Loucy (cell line): ENCODE results near the gene COA7.

Experiments
- H2AFZ ChIP-seq: fragments of 200-600 bp; sonication (generic); 2 replicates; pipeline ENCODE4 v1.6.0; 2016; ENCODE audit warnings: antibody characterized with exemption, mild to moderate bottlenecking, low read length, moderate library complexity
- H3F3A ChIP-seq: fragments of 200-600 bp; 2 replicates; pipeline ENCODE4 v1.6.0; 2016; ENCODE audit warnings: antibody characterized with exemption, low read depth, mild to moderate bottlenecking
- H3K27me3 ChIP-seq: fragments of 200-600 bp; sonication (generic); 2 replicates; pipeline ENCODE4 v1.6.1; 2014; ENCODE audit warnings: low read length, mild to moderate bottlenecking; ENCODE audit not compliant: insufficient read depth, poor library complexity, severe bottlenecking
- H3K36me3 ChIP-seq: fragments of 200-600 bp; sonication (generic); 2 replicates; pipeline ENCODE4 v1.6.1; 2016; ENCODE audit warnings: low read length; ENCODE audit not compliant: insufficient read depth
- H3K4me1 ChIP-seq: fragments of 200-600 bp; sonication (generic); 2 replicates; pipeline ENCODE4 v1.5.1; 2014; ENCODE audit warnings: low read length, mild to moderate bottlenecking; ENCODE audit not compliant: insufficient read depth, poor library complexity, severe bottlenecking
- H3K4me2 ChIP-seq: fragments of 200-600 bp; sonication (generic); 2 replicates; pipeline ENCODE4 v1.6.0; 2014; ENCODE audit warnings: antibody characterized with exemption, low read length, low read depth, mild to moderate bottlenecking; ENCODE audit not compliant: poor library complexity, severe bottlenecking
- H3K4me3 ChIP-seq: fragments of 200-600 bp; sonication (generic); 2 replicates; pipeline ENCODE4 v1.5.1; 2014; ENCODE audit warnings: low read length, mild to moderate bottlenecking, mixed read lengths; ENCODE audit not compliant: poor library complexity, severe bottlenecking
- H3K79me2 ChIP-seq: fragments of 200-600 bp; sonication (generic); 2 replicates; pipeline ENCODE4 v1.6.1; 2014; ENCODE audit warnings: low read length; ENCODE audit not compliant: insufficient read depth
- H3K9ac ChIP-seq: fragments of 200-600 bp; sonication (generic); 2 replicates; pipeline ENCODE4 v1.6.0; 2014; ENCODE audit warnings: mild to moderate bottlenecking, low read depth, low read length, moderate library complexity; ENCODE audit not compliant: poor library complexity, severe bottlenecking
- H3K9me2 ChIP-seq: fragments of 200-600 bp; sonication (generic); replicated peaks from 2 replicates; pipeline ENCODE4 v1.6.1; 2016; ENCODE audit warnings: low read depth, low read length, mixed read lengths
- H3K9me3 ChIP-seq: fragments of 200-600 bp; sonication (generic); 2 replicates; pipeline ENCODE4 v1.6.1; 2014; ENCODE audit warnings: mild to moderate bottlenecking, antibody characterized with exemption, low read length, low read depth; ENCODE audit not compliant: insufficient read depth
- H4K20me1 ChIP-seq: fragments of 200-600 bp; sonication (generic); 2 replicates; pipeline ENCODE4 v1.6.0; 2014; ENCODE audit warnings: antibody characterized with exemption, low read length, mild to moderate bottlenecking; ENCODE audit not compliant: insufficient read depth, poor library complexity, severe bottlenecking
- EZH2phosphoT487 ChIP-seq: fragments of 200-600 bp; IDR thresholded peaks from 2 replicates; pipeline ENCODE4 v1.6.1; 2018; ENCODE audit warnings: antibody characterized with exemption, mild to moderate bottlenecking, moderate library complexity, borderline replicate concordance
- TF ChIP-seq, protein P1 (sequence below): fragments of 200-600 bp; sonication (generic); conservative IDR thresholded peaks from 2 replicates; pipeline ENCODE4 v1.5.1; 2014; ENCODE audit warnings: mild to moderate bottlenecking, antibody characterized with exemption, low read length

The COA7 gene

DNA sequence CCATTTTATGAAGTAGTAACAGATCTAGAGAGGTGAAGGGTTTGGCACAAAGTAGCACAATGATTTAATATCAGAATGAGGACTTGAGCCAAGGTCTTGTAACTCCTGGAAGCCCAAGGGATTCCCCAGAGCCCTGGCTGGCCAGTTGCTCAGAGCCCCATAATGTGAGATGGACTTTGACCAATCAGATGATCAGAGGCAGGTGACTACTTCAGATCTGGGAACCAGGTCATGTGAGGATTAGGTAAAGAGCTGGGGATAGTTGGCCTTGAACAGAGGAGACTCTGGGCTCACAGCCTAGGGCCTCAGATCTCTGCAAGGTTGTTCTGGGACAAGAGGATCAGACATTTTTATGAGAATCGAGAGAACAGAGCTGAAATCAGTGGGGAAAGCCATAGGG, 46.2 kb downstream of the COA7 start:
- Histone ChIP-seq H3K9ac (no peak overlapping the region), H3K4me3 (no peak overlapping the region), H4K20me1 (no peaks in the 10 kb centered on the region), H3F3A (no peaks in the 10 kb centered on the region), H3K9me2 (no peaks in the 10 kb centered on the region), H2AFZ (no peak overlapping the region), H3K9me3 (no peaks in the 10 kb centered on the region), H3K36me3 (no peaks in the 10 kb centered on the region), H3K4me2 (no peak overlapping the region), H3K79me2 (no peaks in the 10 kb centered on the region), H3K27me3 (no peaks in the 10 kb centered on the region), H3K4me1 (no peaks in the 10 kb centered on the region)
- TF ChIP-seq EZH2phosphoT487, result no peak
- TF ChIP-seq, protein P1, sequence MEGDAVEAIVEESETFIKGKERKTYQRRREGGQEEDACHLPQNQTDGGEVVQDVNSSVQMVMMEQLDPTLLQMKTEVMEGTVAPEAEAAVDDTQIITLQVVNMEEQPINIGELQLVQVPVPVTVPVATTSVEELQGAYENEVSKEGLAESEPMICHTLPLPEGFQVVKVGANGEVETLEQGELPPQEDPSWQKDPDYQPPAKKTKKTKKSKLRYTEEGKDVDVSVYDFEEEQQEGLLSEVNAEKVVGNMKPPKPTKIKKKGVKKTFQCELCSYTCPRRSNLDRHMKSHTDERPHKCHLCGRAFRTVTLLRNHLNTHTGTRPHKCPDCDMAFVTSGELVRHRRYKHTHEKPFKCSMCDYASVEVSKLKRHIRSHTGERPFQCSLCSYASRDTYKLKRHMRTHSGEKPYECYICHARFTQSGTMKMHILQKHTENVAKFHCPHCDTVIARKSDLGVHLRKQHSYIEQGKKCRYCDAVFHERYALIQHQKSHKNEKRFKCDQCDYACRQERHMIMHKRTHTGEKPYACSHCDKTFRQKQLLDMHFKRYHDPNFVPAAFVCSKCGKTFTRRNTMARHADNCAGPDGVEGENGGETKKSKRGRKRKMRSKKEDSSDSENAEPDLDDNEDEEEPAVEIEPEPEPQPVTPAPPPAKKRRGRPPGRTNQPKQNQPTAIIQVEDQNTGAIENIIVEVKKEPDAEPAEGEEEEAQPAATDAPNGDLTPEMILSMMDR, result no peak

DNA sequence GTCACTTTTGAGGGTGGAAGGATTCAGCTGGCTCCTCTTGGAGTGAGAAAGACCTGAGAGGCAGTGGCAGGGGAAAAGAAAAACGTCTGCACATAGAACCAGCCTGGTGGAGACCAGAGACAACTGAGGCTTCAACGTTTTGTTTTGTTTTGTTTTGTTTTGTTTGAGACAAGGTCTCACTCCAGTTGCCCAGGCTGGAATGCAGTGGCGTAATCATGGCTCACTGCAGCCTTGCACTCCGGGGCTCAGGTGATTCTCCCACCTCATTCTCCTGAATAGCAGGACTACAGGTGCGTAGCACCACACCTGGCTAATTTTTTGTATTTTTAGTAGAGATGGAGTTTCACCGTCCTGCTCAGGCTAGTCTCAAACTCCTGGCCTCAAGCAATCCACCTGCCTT, 52.9 kb downstream of the COA7 start:
- Histone ChIP-seq H3K9ac (no peak overlapping the region), H4K20me1 (no peaks in the 10 kb centered on the region), H3K27me3 (no peaks in the 10 kb centered on the region), H3K79me2 (no peaks in the 10 kb centered on the region), H3K4me3 (no peak overlapping the region), H3K4me2 (no peak overlapping the region), H3K9me2 (no peaks in the 10 kb centered on the region), H3K4me1 (peaks cover 12% of the 10 kb centered on the region), H3K9me3 (no peaks in the 10 kb centered on the region), H3F3A (no peaks in the 10 kb centered on the region), H2AFZ (no peak overlapping the region), H3K36me3 (no peaks in the 10 kb centered on the region)
- TF ChIP-seq EZH2phosphoT487, result no peak
- TF ChIP-seq, protein P1, result no peak

DNA sequence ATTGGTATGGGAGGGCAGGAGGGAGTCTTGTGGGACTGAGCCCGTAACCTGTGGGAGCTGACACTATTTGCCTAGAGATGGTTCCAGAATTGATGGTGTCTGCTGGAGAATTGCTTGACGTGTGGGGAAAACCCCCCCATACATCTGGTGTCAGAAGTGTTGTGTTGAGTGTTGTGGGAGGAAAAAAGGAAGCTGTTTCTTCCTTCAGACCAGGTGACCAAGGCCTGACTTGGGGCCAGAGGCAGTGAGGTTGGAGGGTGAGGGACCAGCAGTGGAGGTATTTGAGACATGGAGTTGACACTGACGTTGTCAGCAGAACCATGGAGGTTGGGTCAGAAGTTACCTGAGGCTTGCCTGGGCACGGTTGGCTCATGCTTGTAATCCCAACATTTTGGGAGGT, 56.8 kb downstream of the COA7 start:
- no peak overlapping the region for H3K4me3 ChIP-seq
- no peaks in the 10 kb centered on the region for H3K79me2 ChIP-seq
- no peaks in the 10 kb centered on the region for H3K36me3 ChIP-seq
- H3K9me3 ChIP-seq, result no peaks in the 10 kb centered on the region
- TF ChIP-seq, protein P1, result no peak
- no peak for TF ChIP-seq EZH2phosphoT487
- peaks cover 41% of the 10 kb centered on the region for H3K4me1 ChIP-seq
- H4K20me1 ChIP-seq, result no peaks in the 10 kb centered on the region
- no peaks in the 10 kb centered on the region for H3K9me2 ChIP-seq
- H3F3A ChIP-seq, result peaks cover 5% of the 10 kb centered on the region; the same call in 1 of the 2 replicates
- H3K9ac ChIP-seq, result no peak overlapping the region
- no peak overlapping the region for H3K4me2 ChIP-seq
- no peaks in the 10 kb centered on the region for H3K27me3 ChIP-seq
- H2AFZ ChIP-seq, result no peak overlapping the region
